Keratinocyte (primary cell): Measurements from ENCODE around the gene ZNF362. TPM values are rescaled to one million over a fixed set of nuclear protein-coding genes. Genes with fewer than 3 reads are reported as not detected.

Experiments used
- DNase-seq: peaks from one replicate; pipeline ENCODE4 v3.0.0-alpha.2; 2011; ENCODE audit warnings: low read depth, missing footprints, low spot score
- FAIRE-seq: peaks from 2 replicates; lab custom pipeline; 2011; peaks lifted over from hg19 to GRCh38; lab: Jason Lieb, UNC
- H2AFZ ChIP-seq: 2 replicates; pipeline ENCODE4 v1.6.0; 2012; ENCODE audit warnings: low read length, control low read depth, inconsistent platforms; ENCODE audit not compliant: control insufficient read depth
- H3K27ac ChIP-seq: 2 replicates; pipeline ENCODE4 v1.5.1; 2011; ENCODE audit warnings: low read length; ENCODE audit not compliant: control insufficient read depth, insufficient read depth
- H3K27me3 ChIP-seq: 3 replicates; pipeline ENCODE4 v1.6.0; 2011; ENCODE audit warnings: low read length; ENCODE audit not compliant: control insufficient read depth, insufficient read depth; ENCODE audit errors: extremely low read depth
- H3K36me3 ChIP-seq, 2 experiments: 2 replicates in 1 of 2; 3 replicates in 1 of 2; pipeline ENCODE4 v1.5.1; 2011; ENCODE audit warnings: low read length in 2 of 2, mild to moderate bottlenecking in 1 of 2; ENCODE audit not compliant: control insufficient read depth in 2 of 2, insufficient read depth in 2 of 2; ENCODE audit errors: extremely low read depth in 1 of 2
- H3K4me1 ChIP-seq: 3 replicates; pipeline ENCODE4 v1.5.1; 2011; ENCODE audit warnings: low read length; ENCODE audit not compliant: control insufficient read depth, insufficient read depth; ENCODE audit errors: extremely low read depth
- H3K4me2 ChIP-seq: 3 replicates; pipeline ENCODE4 v1.6.0; 2011; ENCODE audit warnings: low read depth, low read length; ENCODE audit not compliant: control insufficient read depth, insufficient read depth; ENCODE audit errors: extremely low read depth
- H3K4me3 ChIP-seq, 3 experiments: fragments of 200-600 bp in 1 of 3; sonication (generic) in 1 of 3; 2 replicates in 2 of 3; 3 replicates in 1 of 3; pipeline ENCODE4 v1.5.1; 2011 to 2016; ENCODE audit warnings: low read length in 3 of 3, mild to moderate bottlenecking in 3 of 3, control low read depth in 2 of 3, inconsistent platforms in 1 of 3, low read depth in 1 of 3, mixed read lengths in 1 of 3, mixed run types in 1 of 3, moderate library complexity in 1 of 3; ENCODE audit not compliant: control insufficient read depth in 2 of 3, insufficient read depth in 2 of 3; ENCODE audit errors: extremely low read depth in 1 of 3
- H3K79me2 ChIP-seq: 2 replicates; pipeline ENCODE4 v1.6.0; 2012; ENCODE audit warnings: low read length; ENCODE audit not compliant: control insufficient read depth, insufficient read depth
- H3K9ac ChIP-seq: 3 replicates; pipeline ENCODE4 v1.6.0; 2011; ENCODE audit warnings: low read length; ENCODE audit not compliant: control insufficient read depth, insufficient read depth; ENCODE audit errors: extremely low read depth
- H3K9me1 ChIP-seq: 3 replicates; pipeline ENCODE4 v1.6.0; 2011; ENCODE audit warnings: low read length; ENCODE audit not compliant: control insufficient read depth, insufficient read depth; ENCODE audit errors: extremely low read depth
- H3K9me3 ChIP-seq: 2 replicates; pipeline ENCODE4 v1.5.1; 2012; ENCODE audit warnings: low read depth, low read length; ENCODE audit not compliant: control insufficient read depth
- H4K20me1 ChIP-seq: 3 replicates; pipeline ENCODE4 v1.6.0; 2011; ENCODE audit warnings: low read length; ENCODE audit not compliant: control insufficient read depth, insufficient read depth; ENCODE audit errors: extremely low read depth
- EZH2 ChIP-seq: IDR thresholded peaks from one replicate; pipeline ENCODE4 v1.6.1; 2012; ENCODE audit warnings: inconsistent platforms, mild to moderate bottlenecking, low read length, moderate library complexity
- dilution Hi-C: fragments of 300-500 bp; cut with MboI; formaldehyde crosslinking; loops from one replicate; pipeline ENCODE4 v1.7.0; 2020; ENCODE audit warnings: low sequenced_read_pairs; ENCODE audit not compliant: extremely low pct_ligation_motif_present
- polyA plus RNA-seq, 5 experiments: library from polyadenylated mRNA; depleted of rRNA in 3 of 5; stranded (reverse) in 3 of 5; stranded (forward) in 1 of 5; unstranded in 1 of 5; fragments of >200 nt; gene quantifications; 1 replicate in 1 of 5; 2 replicates in 3 of 5; 3 replicates in 1 of 5; pipeline versions ENCODE4 v1.2.1 to v1.2.3, GENCODE V29; 2011 to 2012; ENCODE audit warnings: missing spikeins in 2 of 5, low read depth in 1 of 5, low replicate concordance in 1 of 5
- TF ChIP-seq, protein P1 (sequence below), 3 experiments: IDR thresholded peaks in 1 of 3; conservative IDR thresholded peaks in 1 of 3; optimal IDR thresholded peaks in 1 of 3; 2 replicates in 2 of 3; 3 replicates in 1 of 3; pipeline versions ENCODE3 to v1.5.1; 2011; ENCODE audit warnings: low read length in 3 of 3, mild to moderate bottlenecking in 3 of 3, moderate library complexity in 2 of 3, control low read depth in 1 of 3, inconsistent platforms in 1 of 3; ENCODE audit not compliant: insufficient read depth in 2 of 3; ENCODE audit errors: extremely low read depth in 1 of 3

The ZNF362 gene
- polyA plus RNA-seq, 1 donor (not counting 4 experiments of a cell fraction or from before 2014, with no cell fraction given): 2.2 TPM

DNA sequence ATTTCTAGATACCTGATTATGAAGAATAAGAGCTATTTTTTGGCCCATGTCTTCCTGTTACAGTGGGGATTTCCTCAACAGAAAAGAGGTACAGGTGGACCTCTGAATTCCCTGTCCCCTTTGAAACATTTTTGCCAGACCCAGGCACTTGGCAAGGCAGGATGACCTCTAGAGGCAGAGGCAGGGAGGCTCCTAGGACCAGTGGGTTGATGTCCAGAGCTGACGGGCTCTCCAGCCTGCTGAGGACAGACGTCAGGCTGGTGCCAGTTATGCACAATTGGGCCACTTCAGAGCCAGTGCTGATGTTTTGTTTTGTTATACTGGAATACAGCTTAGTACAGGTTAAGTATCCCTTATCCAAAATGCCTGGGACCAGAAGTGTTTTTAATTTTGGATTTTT is 83.1 kb downstream of the ZNF362 start:
- H3K4me1 ChIP-seq: peaks cover 64% of the 10 kb centered on the region
- peaks cover 16 to 33% of the 10 kb centered on the region in 2 experiments for H3K36me3 ChIP-seq
- H3K9me3 ChIP-seq: no peaks in the 10 kb centered on the region
- H2AFZ ChIP-seq: no peak overlapping the region
- H3K27me3 ChIP-seq: no peaks in the 10 kb centered on the region
- peaks cover 10% of the 10 kb centered on the region for H3K9me1 ChIP-seq
- dilution Hi-C loops: no loop called here
- H3K79me2 ChIP-seq: peaks cover 97% of the 10 kb centered on the region
- H3K4me3 ChIP-seq: peak overlapping the region in 1 of 3 experiments; percentile 9
- H4K20me1 ChIP-seq: peaks cover 64% of the 10 kb centered on the region
- DNase-seq: no peak
- H3K27ac ChIP-seq: peak overlapping the region; percentile 41
- TF ChIP-seq EZH2: no peak
- TF ChIP-seq, protein P1, sequence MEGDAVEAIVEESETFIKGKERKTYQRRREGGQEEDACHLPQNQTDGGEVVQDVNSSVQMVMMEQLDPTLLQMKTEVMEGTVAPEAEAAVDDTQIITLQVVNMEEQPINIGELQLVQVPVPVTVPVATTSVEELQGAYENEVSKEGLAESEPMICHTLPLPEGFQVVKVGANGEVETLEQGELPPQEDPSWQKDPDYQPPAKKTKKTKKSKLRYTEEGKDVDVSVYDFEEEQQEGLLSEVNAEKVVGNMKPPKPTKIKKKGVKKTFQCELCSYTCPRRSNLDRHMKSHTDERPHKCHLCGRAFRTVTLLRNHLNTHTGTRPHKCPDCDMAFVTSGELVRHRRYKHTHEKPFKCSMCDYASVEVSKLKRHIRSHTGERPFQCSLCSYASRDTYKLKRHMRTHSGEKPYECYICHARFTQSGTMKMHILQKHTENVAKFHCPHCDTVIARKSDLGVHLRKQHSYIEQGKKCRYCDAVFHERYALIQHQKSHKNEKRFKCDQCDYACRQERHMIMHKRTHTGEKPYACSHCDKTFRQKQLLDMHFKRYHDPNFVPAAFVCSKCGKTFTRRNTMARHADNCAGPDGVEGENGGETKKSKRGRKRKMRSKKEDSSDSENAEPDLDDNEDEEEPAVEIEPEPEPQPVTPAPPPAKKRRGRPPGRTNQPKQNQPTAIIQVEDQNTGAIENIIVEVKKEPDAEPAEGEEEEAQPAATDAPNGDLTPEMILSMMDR (optimal IDR thresholded peaks at IDR 0.05 in 1 of 3, IDR thresholded peaks at IDR 0.05 in 1 of 3, conservative IDR thresholded peaks at IDR 0.05 in 1 of 3; ENCODE audit: extremely low read depth in 1 of 3, insufficient read depth in 2 of 3, low read length in 3 of 3): peak in 1 of 3 experiments; percentile 34
- no peak overlapping the region for H3K9ac ChIP-seq
- peak overlapping the region; percentile 55 for H3K4me2 ChIP-seq
- no peak for FAIRE-seq

DNA sequence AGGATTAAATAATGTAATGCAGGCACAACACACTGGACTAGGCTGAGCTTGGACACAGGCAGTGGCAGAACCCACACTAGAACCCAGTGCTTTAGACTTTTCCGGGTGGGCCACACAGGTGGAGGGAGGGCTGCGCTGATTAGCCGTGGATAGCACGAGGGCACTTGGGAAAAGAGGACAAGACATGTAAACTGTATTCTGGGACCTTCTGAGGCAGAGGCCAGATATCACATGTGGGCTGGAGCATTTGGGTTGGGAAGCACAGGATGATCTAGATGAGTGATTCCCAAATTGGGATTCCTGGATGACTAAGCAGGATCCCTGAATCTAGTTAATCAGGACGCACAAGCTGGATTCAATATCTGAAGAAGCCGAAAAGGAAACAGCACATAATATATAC is 84.9 kb downstream of the ZNF362 start:
- Histone ChIP-seq H3K79me2 (peaks cover 97% of the 10 kb centered on the region), H3K9me1 (peaks cover 10% of the 10 kb centered on the region), H3K36me3 (peaks cover 15 to 40% of the 10 kb centered on the region in 2 experiments), H3K4me1 (peaks cover 82% of the 10 kb centered on the region), H3K27ac (peak overlapping the region; percentile 7), H4K20me1 (peaks cover 57% of the 10 kb centered on the region), H3K9me3 (no peaks in the 10 kb centered on the region), H3K9ac (no peak overlapping the region), H2AFZ (no peak overlapping the region), H3K27me3 (no peaks in the 10 kb centered on the region), H3K4me3 (no peak overlapping the region), H3K4me2 (no peak overlapping the region)
- TF ChIP-seq, protein P1 (optimal IDR thresholded peaks at IDR 0.05 in 1 of 3, IDR thresholded peaks at IDR 0.05 in 1 of 3, conservative IDR thresholded peaks at IDR 0.05 in 1 of 3; ENCODE audit: extremely low read depth in 1 of 3, insufficient read depth in 2 of 3, low read length in 3 of 3): no peak
- TF ChIP-seq EZH2: no peak
- FAIRE-seq (no peak), DNase-seq (no peak)
- dilution Hi-C loops: no loop called here
